GM12878 (cell line): ENCODE results near the gene YIPF4. TPM values are rescaled to one million over a fixed set of nuclear protein-coding genes. Genes with fewer than 3 reads are reported as not detected.

ENCODE experiments used
- ATAC-seq: fragments of 200-7000 bp; cut with Tn5 transposase; 3 replicates; pipeline ENCODE4 v1.9.1; 2020; ENCODE audit warnings: mild to moderate bottlenecking, moderate library complexity
- BruUV-seq: library from RNA; stranded (reverse); fragments of 400-500 nt; replicated peaks from 2 replicates; lab custom pipeline; 2021; lab: Mats Ljungman, UMichigan
- CTCF ChIA-PET: fragments of 300-600 bp; sonication (Branson Sonifier 250); formaldehyde crosslinking; extraction: SDS; loops from one replicate; lab custom pipeline; 2021; ENCODE audit warnings: inconsistent platforms; lab: Yijun Ruan, JAX
- POLR2A ChIA-PET: fragments of 350-600 bp; formaldehyde crosslinking; extraction: SDS; loops from one replicate; lab custom pipeline; 2021; ENCODE audit warnings: inconsistent platforms; lab: Charles Lee
- RAD21 ChIA-PET: fragments of 300-600 bp; sonication (Branson Sonifier 250); formaldehyde crosslinking; loops from one replicate; lab custom pipeline; 2023; ENCODE audit warnings: antibody characterized with exemption; ENCODE audit not compliant: unreplicated experiment; lab: Charles Lee
- SMC1A ChIA-PET: fragments of 300-600 bp; sonication (Branson Sonifier 250); formaldehyde crosslinking; loops from one replicate; lab custom pipeline; 2023; ENCODE audit not compliant: unreplicated experiment, uncharacterized antibody; lab: Charles Lee
- DNase-seq: peaks from one replicate; pipeline ENCODE4 v3.0.0-alpha.2; 2011; ENCODE audit warnings: low read depth, low spot score
- FAIRE-seq: peaks from 3 replicates; lab custom pipeline; 2011; peaks lifted over from hg19 to GRCh38; lab: Jason Lieb, UNC
- H2AFZ ChIP-seq: 2 replicates; pipeline ENCODE4 v1.6.0; 2011; ENCODE audit warnings: low read depth, low read length, control low read depth; ENCODE audit not compliant: control insufficient read depth
- H3K27ac ChIP-seq: 2 replicates; pipeline ENCODE4 v1.5.1; 2011; ENCODE audit warnings: control low read depth; ENCODE audit not compliant: control insufficient read depth, insufficient read depth
- H3K27me3 ChIP-seq, 2 experiments: replicated peaks in 1 of 2; 2 replicates each; pipeline versions ENCODE4 v1.6.0 to v1.6.1; 2011; ENCODE audit warnings: low read length in 1 of 2; ENCODE audit not compliant: control insufficient read depth in 2 of 2, insufficient read depth in 2 of 2
- H3K36me3 ChIP-seq, 2 experiments: 2 replicates each; pipeline ENCODE4 v1.5.1; 2011; ENCODE audit warnings: low read length in 1 of 2; ENCODE audit not compliant: control insufficient read depth in 2 of 2, insufficient read depth in 2 of 2
- H3K4me1 ChIP-seq: 2 replicates; pipeline ENCODE4 v1.6.1; 2011; ENCODE audit warnings: mild to moderate bottlenecking, low read length, moderate library complexity, mixed read lengths; ENCODE audit not compliant: control insufficient read depth, insufficient read depth
- H3K4me2 ChIP-seq: 2 replicates; pipeline ENCODE4 v1.6.0; 2011; ENCODE audit warnings: control low read depth; ENCODE audit not compliant: control insufficient read depth, insufficient read depth
- H3K4me3 ChIP-seq: fragments of 200-600 bp; sonication (generic); 2 replicates; pipeline ENCODE4 v1.5.1; 2016
- H3K79me2 ChIP-seq: 2 replicates; pipeline ENCODE4 v1.6.0; 2011; ENCODE audit warnings: low read length; ENCODE audit not compliant: control insufficient read depth, insufficient read depth
- H3K9ac ChIP-seq: 2 replicates; pipeline ENCODE4 v1.8.0; 2011; ENCODE audit warnings: low read length, control low read depth, mixed read lengths; ENCODE audit not compliant: control insufficient read depth, insufficient read depth
- H3K9me3 ChIP-seq: replicated peaks from 3 replicates; pipeline ENCODE4 v1.5.1; 2011; ENCODE audit warnings: mild to moderate bottlenecking, low read length; ENCODE audit not compliant: control insufficient read depth, insufficient read depth
- H4K20me1 ChIP-seq: 2 replicates; pipeline ENCODE4 v1.6.0; 2011; ENCODE audit not compliant: control insufficient read depth, insufficient read depth
- EGR1 ChIP-seq, 2 experiments: IDR thresholded peaks; 1 replicate in 1 of 2; 2 replicates in 1 of 2; pipeline ENCODE4 v1.6.1; 2011 to 2012; ENCODE audit warnings: low read depth in 2 of 2, low read length in 2 of 2, borderline replicate concordance in 1 of 2, mild to moderate bottlenecking in 1 of 2, moderate library complexity in 1 of 2
- IRF4 ChIP-seq: IDR thresholded peaks from 2 replicates; pipeline ENCODE4 v1.6.1; 2011; ENCODE audit warnings: low read depth, low read length
- KAT2A ChIP-seq: conservative IDR thresholded peaks from 2 replicates; pipeline ENCODE4 v1.6.1; 2011; ENCODE audit warnings: low read depth, low read length; ENCODE audit not compliant: control insufficient read depth
- KLF5 ChIP-seq: fragments of 450-650 bp; IDR thresholded peaks from 2 replicates; pipeline ENCODE4 v1.6.1; 2014; ENCODE audit warnings: mild to moderate bottlenecking; ENCODE audit not compliant: partially characterized antibody
- MEF2A ChIP-seq: IDR thresholded peaks from 2 replicates; pipeline ENCODE4 v1.6.1; 2011; ENCODE audit warnings: low read depth, mild to moderate bottlenecking, low read length, moderate library complexity; ENCODE audit not compliant: insufficient read depth
- NFIC ChIP-seq: IDR thresholded peaks from 2 replicates; pipeline ENCODE4 v1.6.1; 2012; ENCODE audit warnings: low read depth, mild to moderate bottlenecking, inconsistent platforms, low read length, moderate library complexity
- NFXL1 ChIP-seq: fragments of 450-650 bp; IDR thresholded peaks from 2 replicates; pipeline ENCODE4 v1.6.1; 2017; ENCODE audit warnings: antibody characterized with exemption, mild to moderate bottlenecking, borderline replicate concordance
- NR2C1 ChIP-seq: fragments of 450-650 bp; IDR thresholded peaks from 2 replicates; pipeline ENCODE4 v1.6.1; 2017; ENCODE audit warnings: antibody characterized with exemption, mild to moderate bottlenecking, moderate library complexity
- POLR2A ChIP-seq: IDR thresholded peaks from 2 replicates; pipeline ENCODE4 v1.6.1; 2011; ENCODE audit warnings: low read depth, mild to moderate bottlenecking, low read length
- RCOR1 ChIP-seq: conservative IDR thresholded peaks from 2 replicates; pipeline ENCODE4 v1.6.1; 2012; ENCODE audit warnings: low read depth, low read length, improper control_type of control experiment
- RELA ChIP-seq: fragments of 450-650 bp; IDR thresholded peaks from 2 replicates; pipeline ENCODE4 v1.8.0; 2014; ENCODE audit warnings: borderline replicate concordance; ENCODE audit not compliant: partially characterized antibody
- ZBED1 ChIP-seq: IDR thresholded peaks from 2 replicates; pipeline ENCODE4 v1.6.1; 2016; ENCODE audit warnings: borderline replicate concordance
- WGBS: methylation state at CpG from one replicate; pipeline ENCODE4 v1.1.6; 2016; ENCODE audit warnings: low lambda C conversion rate; ENCODE audit not compliant: insufficient replicate concordance, insufficient coverage; ENCODE audit errors: missing lambda C conversion rate; 5-methylcytosine and 5-hydroxymethylcytosine counted together
- in situ Hi-C: fragments of 300-500 bp; cut with MboI; formaldehyde crosslinking; loops from 9 replicates; pipeline ENCODE4 v1.14.3; 2018; ENCODE audit warnings: mixed read lengths
- intact Hi-C: fragments of 100-400 bp; cut with micrococcal nuclease; formaldehyde crosslinking; loops from one replicate; pipeline ENCODE4 v1.14.2; 2022; ENCODE audit not compliant: unreplicated experiment
- polyA plus RNA-seq, 11 experiments: library from polyadenylated mRNA; depleted of rRNA in 4 of 11; unstranded in 6 of 11; stranded (reverse) in 5 of 11; fragments of >200 nt; fragmentation: Nextera tagmentation in 4 of 11; fragmentation: Illumina TruSeq in 1 of 11; extraction: Ambion mirVana in 4 of 11; extraction: Trizol in 1 of 11; gene quantifications; 1 replicate in 1 of 11; 2 replicates in 10 of 11; pipeline versions ENCODE4 v1.2.1 to v1.2.3, GENCODE V29; 2011 to 2016; ENCODE audit warnings: inconsistent platforms in 2 of 11, missing spikeins in 2 of 11, low read depth in 1 of 11
- total RNA-seq, 4 experiments: library from RNA; depleted of rRNA in 3 of 4; stranded (reverse); fragments of >200 nt in 3 of 4; fragmentation: Illumina TruSeq in 1 of 4; extraction: Trizol in 1 of 4; gene quantifications; 2 replicates each; pipeline versions ENCODE4 v1.2.1 to v1.2.3, GENCODE V29; 2013 to 2021
- TF ChIP-seq, protein P1 (sequence below): fragments of 450-650 bp; IDR thresholded peaks from 2 replicates; pipeline ENCODE4 v1.6.1; 2017; ENCODE audit warnings: mild to moderate bottlenecking, low read depth, inconsistent platforms; ENCODE audit not compliant: poor library complexity, severe bottlenecking
- TF ChIP-seq, protein P2 (sequence below): IDR thresholded peaks from 2 replicates; pipeline ENCODE4 v1.6.1; 2012; ENCODE audit warnings: improper control_type of control experiment, low read depth, low read length; ENCODE audit not compliant: insufficient replicate concordance

The YIPF4 gene
- total and polyA plus RNA-seq, 10 of the 15 experiments (the other 5 are each of a cell fraction or from before 2014, with no cell fraction given): 2.8 to 60.4 (median 11.1) TPM

DNA sequence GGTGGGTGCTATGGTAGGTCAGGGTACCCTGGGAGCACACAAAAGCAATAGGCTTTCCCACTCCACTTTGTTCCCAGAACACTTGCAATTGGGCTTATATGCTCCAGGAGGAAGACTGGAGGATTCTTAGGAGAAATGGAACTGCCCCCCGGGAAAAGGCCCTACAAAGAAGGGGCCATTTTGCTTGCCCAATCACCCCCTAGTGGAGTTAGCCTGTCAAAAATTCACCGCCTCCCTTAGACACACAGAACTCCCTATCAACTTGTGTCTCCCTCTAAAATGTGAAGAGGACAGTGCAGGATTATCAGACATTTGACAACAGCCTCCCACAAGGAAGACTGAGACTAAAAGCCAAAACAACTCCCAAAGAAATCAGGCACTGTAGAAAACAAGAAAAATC is 49.5 kb upstream of the YIPF4 start:
- H3K27me3 ChIP-seq: no peaks in the 10 kb centered on the region
- no TSS peak for BruUV-seq
- no peaks in the 10 kb centered on the region for H3K9me3 ChIP-seq
- H2AFZ ChIP-seq: no peak overlapping the region
- no peak overlapping the region for H3K4me3 ChIP-seq
- no peak for DNase-seq
- intact Hi-C loops: no loop called here
- H3K36me3 ChIP-seq: 0 out of 4 replicates have a peak, but pooled peaks cover 0 to 2% of the 10 kb centered on the region in 2 experiments
- ChIA-PET SMC1A (no interaction called here), RAD21 (interaction anchor here (1.1 kb wide), 1 partner anchor 11 kb away, joined by 3 read pairs; no protein-coding TSS in a partner anchor)
- no peak overlapping the region for H3K9ac ChIP-seq
- H4K20me1 ChIP-seq: no peaks in the 10 kb centered on the region
- H3K4me1 ChIP-seq: no peaks in the 10 kb centered on the region
- no peaks in the 10 kb centered on the region for H3K79me2 ChIP-seq
- TF ChIP-seq, protein P1, sequence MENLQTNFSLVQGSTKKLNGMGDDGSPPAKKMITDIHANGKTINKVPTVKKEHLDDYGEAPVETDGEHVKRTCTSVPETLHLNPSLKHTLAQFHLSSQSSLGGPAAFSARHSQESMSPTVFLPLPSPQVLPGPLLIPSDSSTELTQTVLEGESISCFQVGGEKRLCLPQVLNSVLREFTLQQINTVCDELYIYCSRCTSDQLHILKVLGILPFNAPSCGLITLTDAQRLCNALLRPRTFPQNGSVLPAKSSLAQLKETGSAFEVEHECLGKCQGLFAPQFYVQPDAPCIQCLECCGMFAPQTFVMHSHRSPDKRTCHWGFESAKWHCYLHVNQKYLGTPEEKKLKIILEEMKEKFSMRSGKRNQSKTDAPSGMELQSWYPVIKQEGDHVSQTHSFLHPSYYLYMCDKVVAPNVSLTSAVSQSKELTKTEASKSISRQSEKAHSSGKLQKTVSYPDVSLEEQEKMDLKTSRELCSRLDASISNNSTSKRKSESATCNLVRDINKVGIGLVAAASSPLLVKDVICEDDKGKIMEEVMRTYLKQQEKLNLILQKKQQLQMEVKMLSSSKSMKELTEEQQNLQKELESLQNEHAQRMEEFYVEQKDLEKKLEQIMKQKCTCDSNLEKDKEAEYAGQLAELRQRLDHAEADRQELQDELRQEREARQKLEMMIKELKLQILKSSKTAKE: no peak
- TF ChIP-seq KLF5 (no peak), RCOR1 (no peak), NFIC (no peak), KAT2A (no peak), NFXL1 (no peak), NR2C1 (no peak), RELA (no peak), ZBED1 (no peak), MEF2A (no peak), EGR1 (IDR thresholded peaks at IDR 0.05; ENCODE audit: borderline replicate concordance in 1 of 2, low read depth in 2 of 2, low read length in 2 of 2) (no peak), IRF4 (no peak), POLR2A (no peak)
- TF ChIP-seq, protein P2, sequence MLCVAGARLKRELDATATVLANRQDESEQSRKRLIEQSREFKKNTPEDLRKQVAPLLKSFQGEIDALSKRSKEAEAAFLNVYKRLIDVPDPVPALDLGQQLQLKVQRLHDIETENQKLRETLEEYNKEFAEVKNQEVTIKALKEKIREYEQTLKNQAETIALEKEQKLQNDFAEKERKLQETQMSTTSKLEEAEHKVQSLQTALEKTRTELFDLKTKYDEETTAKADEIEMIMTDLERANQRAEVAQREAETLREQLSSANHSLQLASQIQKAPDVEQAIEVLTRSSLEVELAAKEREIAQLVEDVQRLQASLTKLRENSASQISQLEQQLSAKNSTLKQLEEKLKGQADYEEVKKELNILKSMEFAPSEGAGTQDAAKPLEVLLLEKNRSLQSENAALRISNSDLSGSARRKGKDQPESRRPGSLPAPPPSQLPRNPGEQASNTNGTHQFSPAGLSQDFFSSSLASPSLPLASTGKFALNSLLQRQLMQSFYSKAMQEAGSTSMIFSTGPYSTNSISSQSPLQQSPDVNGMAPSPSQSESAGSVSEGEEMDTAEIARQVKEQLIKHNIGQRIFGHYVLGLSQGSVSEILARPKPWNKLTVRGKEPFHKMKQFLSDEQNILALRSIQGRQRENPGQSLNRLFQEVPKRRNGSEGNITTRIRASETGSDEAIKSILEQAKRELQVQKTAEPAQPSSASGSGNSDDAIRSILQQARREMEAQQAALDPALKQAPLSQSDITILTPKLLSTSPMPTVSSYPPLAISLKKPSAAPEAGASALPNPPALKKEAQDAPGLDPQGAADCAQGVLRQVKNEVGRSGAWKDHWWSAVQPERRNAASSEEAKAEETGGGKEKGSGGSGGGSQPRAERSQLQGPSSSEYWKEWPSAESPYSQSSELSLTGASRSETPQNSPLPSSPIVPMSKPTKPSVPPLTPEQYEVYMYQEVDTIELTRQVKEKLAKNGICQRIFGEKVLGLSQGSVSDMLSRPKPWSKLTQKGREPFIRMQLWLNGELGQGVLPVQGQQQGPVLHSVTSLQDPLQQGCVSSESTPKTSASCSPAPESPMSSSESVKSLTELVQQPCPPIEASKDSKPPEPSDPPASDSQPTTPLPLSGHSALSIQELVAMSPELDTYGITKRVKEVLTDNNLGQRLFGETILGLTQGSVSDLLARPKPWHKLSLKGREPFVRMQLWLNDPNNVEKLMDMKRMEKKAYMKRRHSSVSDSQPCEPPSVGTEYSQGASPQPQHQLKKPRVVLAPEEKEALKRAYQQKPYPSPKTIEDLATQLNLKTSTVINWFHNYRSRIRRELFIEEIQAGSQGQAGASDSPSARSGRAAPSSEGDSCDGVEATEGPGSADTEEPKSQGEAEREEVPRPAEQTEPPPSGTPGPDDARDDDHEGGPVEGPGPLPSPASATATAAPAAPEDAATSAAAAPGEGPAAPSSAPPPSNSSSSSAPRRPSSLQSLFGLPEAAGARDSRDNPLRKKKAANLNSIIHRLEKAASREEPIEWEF: no peak
- TF ChIP-seq, all 136 proteins: peak for 0
- ChIA-PET CTCF (no interaction called here), POLR2A (no interaction called here)
- ATAC-seq (no peak), FAIRE-seq (no peak)
- Histone ChIP-seq H3K27ac (no peak overlapping the region), H3K4me2 (no peak overlapping the region)
- 96% methylated on average over 2 of the region's 2 CpGs for WGBS
- in situ Hi-C loops: no loop called here
